ENCODE measurements around the gene PNPLA6.

Gene PNPLA6

GRCh38 chr19:7502552-7502951, 33.0 kb upstream of the PNPLA6 start:
- Histone ChIP-seq H3K4me3 (ENCODE audit: insufficient read depth, low read depth, low read length, poor library complexity, severe bottlenecking) (no peak overlapping the region), H3K27ac (ENCODE audit: insufficient read depth, low read length, poor library complexity, severe bottlenecking) (no peak overlapping the region), H3K27me3 (replicated peaks; ENCODE audit: control insufficient read depth, insufficient read depth, low read length, poor library complexity, severe bottlenecking) (peaks cover 13% of the 10 kb centered on the region), H3K4me1 (ENCODE audit: control insufficient read depth, insufficient read depth, low read length, poor library complexity, severe bottlenecking) (peaks cover 20% of the 10 kb centered on the region), H3K9me3 (ENCODE audit: control insufficient read depth, low read length) (no peaks in the 10 kb centered on the region), H3K36me3 (ENCODE audit: control insufficient read depth, insufficient read depth, low read length) (no peaks in the 10 kb centered on the region)
- no peak for DNase-seq

GRCh38 chr19:7504684-7505083, 30.8 kb upstream of the PNPLA6 start:
- Histone ChIP-seq H3K4me3 (ENCODE audit: insufficient read depth, low read depth, low read length, poor library complexity, severe bottlenecking) (no peak overlapping the region), H3K9me3 (ENCODE audit: control insufficient read depth, low read length) (no peaks in the 10 kb centered on the region), H3K27ac (ENCODE audit: insufficient read depth, low read length, poor library complexity, severe bottlenecking) (no peak overlapping the region), H3K27me3 (replicated peaks; ENCODE audit: control insufficient read depth, insufficient read depth, low read length, poor library complexity, severe bottlenecking) (peaks cover 13% of the 10 kb centered on the region), H3K4me1 (ENCODE audit: control insufficient read depth, insufficient read depth, low read length, poor library complexity, severe bottlenecking) (peaks cover 20% of the 10 kb centered on the region), H3K36me3 (ENCODE audit: control insufficient read depth, insufficient read depth, low read length) (no peaks in the 10 kb centered on the region)
- no peak for DNase-seq

GRCh38 chr19:7505288-7505681, 30.2 kb upstream of the PNPLA6 start:
- no peak for DNase-seq
- Histone ChIP-seq H3K36me3 (ENCODE audit: control insufficient read depth, insufficient read depth, low read length) (no peaks in the 10 kb centered on the region), H3K27me3 (replicated peaks; ENCODE audit: control insufficient read depth, insufficient read depth, low read length, poor library complexity, severe bottlenecking) (peaks cover 13% of the 10 kb centered on the region), H3K4me1 (ENCODE audit: control insufficient read depth, insufficient read depth, low read length, poor library complexity, severe bottlenecking) (peaks cover 20% of the 10 kb centered on the region), H3K27ac (ENCODE audit: insufficient read depth, low read length, poor library complexity, severe bottlenecking) (no peak overlapping the region), H3K4me3 (ENCODE audit: insufficient read depth, low read depth, low read length, poor library complexity, severe bottlenecking) (no peak overlapping the region), H3K9me3 (ENCODE audit: control insufficient read depth, low read length) (no peaks in the 10 kb centered on the region)

- Histone ChIP-seq H3K36me3 (ENCODE audit: control insufficient read depth, insufficient read depth, low read length) (no peaks in the 10 kb centered on the region), H3K4me3 (ENCODE audit: insufficient read depth, low read depth, low read length, poor library complexity, severe bottlenecking) (no peak overlapping the region), H3K4me1 (ENCODE audit: control insufficient read depth, insufficient read depth, low read length, poor library complexity, severe bottlenecking) (peaks cover 17% of the 10 kb centered on the region), H3K27me3 (replicated peaks; ENCODE audit: control insufficient read depth, insufficient read depth, low read length, poor library complexity, severe bottlenecking) (peaks cover 8% of the 10 kb centered on the region), H3K27ac (ENCODE audit: insufficient read depth, low read length, poor library complexity, severe bottlenecking) (no peak overlapping the region), H3K9me3 (ENCODE audit: control insufficient read depth, low read length) (no peaks in the 10 kb centered on the region)
- DNase-seq = no peak
These were observed 29.7 kb upstream of the PNPLA6 start for GRCh38 chr19:7505682-7506384.

- Histone ChIP-seq H3K4me3 (ENCODE audit: insufficient read depth, low read depth, low read length, poor library complexity, severe bottlenecking) (no peak overlapping the region), H3K9me3 (ENCODE audit: control insufficient read depth, low read length) (no peaks in the 10 kb centered on the region), H3K27me3 (replicated peaks; ENCODE audit: control insufficient read depth, insufficient read depth, low read length, poor library complexity, severe bottlenecking) (peaks cover 7% of the 10 kb centered on the region), H3K36me3 (ENCODE audit: control insufficient read depth, insufficient read depth, low read length) (no peaks in the 10 kb centered on the region), H3K4me1 (ENCODE audit: control insufficient read depth, insufficient read depth, low read length, poor library complexity, severe bottlenecking) (peaks cover 13% of the 10 kb centered on the region), H3K27ac (ENCODE audit: insufficient read depth, low read length, poor library complexity, severe bottlenecking) (no peak overlapping the region)
- peak in 1 of 3 donors; percentile 22 for DNase-seq
These were observed 28.9 kb upstream of the PNPLA6 start for GRCh38 chr19:7506385-7507328.

- H3K27me3 ChIP-seq (replicated peaks; ENCODE audit: control insufficient read depth, insufficient read depth, low read length, poor library complexity, severe bottlenecking) = peaks cover 7% of the 10 kb centered on the region
- no peak for DNase-seq
These were observed 27.6 kb upstream of the PNPLA6 start for GRCh38 chr19:7507884-7508283.

GRCh38 chr19:7509625-7510024, 25.9 kb upstream of the PNPLA6 start:
- Histone ChIP-seq H3K4me1 (ENCODE audit: control insufficient read depth, insufficient read depth, low read length, poor library complexity, severe bottlenecking) (peaks cover 13% of the 10 kb centered on the region), H3K36me3 (ENCODE audit: control insufficient read depth, insufficient read depth, low read length) (no peaks in the 10 kb centered on the region), H3K27me3 (replicated peaks; ENCODE audit: control insufficient read depth, insufficient read depth, low read length, poor library complexity, severe bottlenecking) (peaks cover 7% of the 10 kb centered on the region), H3K9me3 (ENCODE audit: control insufficient read depth, low read length) (no peaks in the 10 kb centered on the region), H3K4me3 (ENCODE audit: insufficient read depth, low read depth, low read length, poor library complexity, severe bottlenecking) (no peak overlapping the region), H3K27ac (ENCODE audit: insufficient read depth, low read length, poor library complexity, severe bottlenecking) (no peak overlapping the region)
- DNase-seq = no peak

More at GRCh38 chr19:7507884-7508283, 27.6 kb upstream of the PNPLA6 start:
- H3K4me3 ChIP-seq (ENCODE audit: insufficient read depth, low read depth, low read length, poor library complexity, severe bottlenecking) = no peak overlapping the region
- H3K4me1 ChIP-seq (ENCODE audit: control insufficient read depth, insufficient read depth, low read length, poor library complexity, severe bottlenecking) = peaks cover 13% of the 10 kb centered on the region
- no peak overlapping the region for H3K27ac ChIP-seq (ENCODE audit: insufficient read depth, low read length, poor library complexity, severe bottlenecking)
- no peaks in the 10 kb centered on the region for H3K36me3 ChIP-seq (ENCODE audit: control insufficient read depth, insufficient read depth, low read length)
- H3K9me3 ChIP-seq (ENCODE audit: control insufficient read depth, low read length) = no peaks in the 10 kb centered on the region

GRCh38 chr19:7512400-7512851, 23.1 kb upstream of the PNPLA6 start:
- no peaks in the 10 kb centered on the region for H3K9me3 ChIP-seq (ENCODE audit: control insufficient read depth, low read length)
- H3K4me1 ChIP-seq (ENCODE audit: control insufficient read depth, insufficient read depth, low read length, poor library complexity, severe bottlenecking) = peaks cover 3% of the 10 kb centered on the region
- H3K27me3 ChIP-seq (replicated peaks; ENCODE audit: control insufficient read depth, insufficient read depth, low read length, poor library complexity, severe bottlenecking) = peaks cover 3% of the 10 kb centered on the region
- H3K4me3 ChIP-seq (ENCODE audit: insufficient read depth, low read depth, low read length, poor library complexity, severe bottlenecking) = no peak overlapping the region
- H3K36me3 ChIP-seq (ENCODE audit: control insufficient read depth, insufficient read depth, low read length) = no peaks in the 10 kb centered on the region
- no peak overlapping the region for H3K27ac ChIP-seq (ENCODE audit: insufficient read depth, low read length, poor library complexity, severe bottlenecking)
- no peak for DNase-seq

- Histone ChIP-seq H3K27ac (ENCODE audit: insufficient read depth, low read length, poor library complexity, severe bottlenecking) (no peak overlapping the region), H3K4me1 (ENCODE audit: control insufficient read depth, insufficient read depth, low read length, poor library complexity, severe bottlenecking) (peaks cover 3% of the 10 kb centered on the region), H3K4me3 (ENCODE audit: insufficient read depth, low read depth, low read length, poor library complexity, severe bottlenecking) (no peak overlapping the region), H3K27me3 (replicated peaks; ENCODE audit: control insufficient read depth, insufficient read depth, low read length, poor library complexity, severe bottlenecking) (peaks cover 3% of the 10 kb centered on the region), H3K9me3 (ENCODE audit: control insufficient read depth, low read length) (no peaks in the 10 kb centered on the region), H3K36me3 (ENCODE audit: control insufficient read depth, insufficient read depth, low read length) (no peaks in the 10 kb centered on the region)
- no peak for DNase-seq
These were observed 21.5 kb upstream of the PNPLA6 start for GRCh38 chr19:7513809-7514642.

Measured in effector memory CD4-positive, alpha-beta T cell (primary cell).